ENCODE data around the gene SMARCB1.

The SMARCB1 gene

DNA sequence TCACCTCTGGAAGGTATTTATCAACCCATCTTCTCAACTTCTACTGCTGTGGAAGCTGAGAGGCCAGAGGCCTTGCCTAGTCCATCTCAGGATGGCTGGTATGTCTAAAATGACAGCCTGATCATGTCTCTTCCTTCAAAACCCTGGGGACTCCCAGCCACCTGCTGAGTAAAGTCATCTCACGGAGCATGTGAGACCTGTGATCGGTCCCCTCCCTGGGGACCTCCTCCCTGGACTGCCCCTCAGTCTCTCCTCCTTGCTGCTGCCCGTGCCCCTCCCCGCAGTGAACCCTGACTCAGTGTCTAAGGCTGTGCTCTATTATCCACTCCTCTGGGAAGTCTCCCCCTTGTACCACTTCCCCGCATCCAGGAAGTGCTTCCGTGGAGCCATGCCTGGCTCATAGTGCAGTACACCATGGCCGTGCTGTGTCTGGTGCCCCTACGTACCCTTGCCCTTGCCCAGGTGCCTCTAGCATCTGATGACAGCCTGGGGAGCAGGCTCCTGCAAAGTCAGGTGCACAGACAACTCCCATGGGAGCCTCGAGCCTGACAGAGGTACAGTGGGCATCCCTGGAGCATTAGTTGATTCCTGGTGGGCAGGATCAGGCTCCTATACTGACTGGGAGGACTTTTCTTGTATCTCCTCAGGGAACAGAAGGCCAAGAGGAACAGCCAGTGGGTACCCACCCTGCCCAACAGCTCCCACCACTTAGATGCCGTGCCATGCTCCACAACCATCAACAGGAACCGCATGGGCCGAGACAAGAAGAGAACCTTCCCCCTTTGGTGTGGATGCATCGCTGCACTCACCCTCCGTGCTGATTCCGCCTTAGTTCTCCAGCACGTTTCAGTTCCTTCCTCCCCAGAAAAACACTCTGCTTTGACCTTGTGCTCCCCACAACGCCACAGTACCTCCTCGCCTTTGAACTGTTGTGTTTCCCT, 13.8 kb downstream of the SMARCB1 start:
- TF ChIP-seq, protein P1, sequence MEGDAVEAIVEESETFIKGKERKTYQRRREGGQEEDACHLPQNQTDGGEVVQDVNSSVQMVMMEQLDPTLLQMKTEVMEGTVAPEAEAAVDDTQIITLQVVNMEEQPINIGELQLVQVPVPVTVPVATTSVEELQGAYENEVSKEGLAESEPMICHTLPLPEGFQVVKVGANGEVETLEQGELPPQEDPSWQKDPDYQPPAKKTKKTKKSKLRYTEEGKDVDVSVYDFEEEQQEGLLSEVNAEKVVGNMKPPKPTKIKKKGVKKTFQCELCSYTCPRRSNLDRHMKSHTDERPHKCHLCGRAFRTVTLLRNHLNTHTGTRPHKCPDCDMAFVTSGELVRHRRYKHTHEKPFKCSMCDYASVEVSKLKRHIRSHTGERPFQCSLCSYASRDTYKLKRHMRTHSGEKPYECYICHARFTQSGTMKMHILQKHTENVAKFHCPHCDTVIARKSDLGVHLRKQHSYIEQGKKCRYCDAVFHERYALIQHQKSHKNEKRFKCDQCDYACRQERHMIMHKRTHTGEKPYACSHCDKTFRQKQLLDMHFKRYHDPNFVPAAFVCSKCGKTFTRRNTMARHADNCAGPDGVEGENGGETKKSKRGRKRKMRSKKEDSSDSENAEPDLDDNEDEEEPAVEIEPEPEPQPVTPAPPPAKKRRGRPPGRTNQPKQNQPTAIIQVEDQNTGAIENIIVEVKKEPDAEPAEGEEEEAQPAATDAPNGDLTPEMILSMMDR (conservative IDR thresholded peaks at IDR 0.05) = no peak
- H3K27ac ChIP-seq = no peak overlapping the region

DNA sequence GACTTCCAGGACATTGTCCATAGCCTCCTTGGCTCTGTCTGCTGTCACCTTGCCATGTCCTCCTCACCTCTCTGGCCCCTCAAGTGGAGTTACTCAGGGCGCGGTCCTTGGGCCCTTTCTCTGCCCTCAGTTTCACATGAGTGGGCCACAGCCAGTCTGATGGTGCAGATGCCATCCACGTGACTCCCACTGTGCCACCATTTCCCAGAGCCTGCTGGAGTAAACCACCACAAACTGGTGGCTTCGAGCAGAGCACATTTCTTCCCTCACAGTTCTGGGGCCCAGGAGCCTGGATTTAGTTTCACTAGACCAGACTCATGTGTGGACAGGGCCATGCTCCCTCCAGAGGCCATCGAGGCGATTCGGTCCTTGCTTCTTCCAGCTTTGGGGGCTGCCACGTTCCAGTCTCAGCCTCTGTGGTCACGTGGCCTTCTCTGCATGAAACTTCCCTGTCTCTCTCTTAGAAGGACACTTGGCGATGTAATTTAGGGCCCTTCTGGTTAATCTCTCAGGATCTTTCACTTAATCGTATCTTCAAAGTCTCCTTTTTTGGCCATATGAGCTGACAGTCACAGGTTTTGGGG, 14.6 kb downstream of the SMARCB1 start:
- no peak overlapping the region for H3K27ac ChIP-seq
- TF ChIP-seq, protein P1 (conservative IDR thresholded peaks at IDR 0.05) = no peak

DNA sequence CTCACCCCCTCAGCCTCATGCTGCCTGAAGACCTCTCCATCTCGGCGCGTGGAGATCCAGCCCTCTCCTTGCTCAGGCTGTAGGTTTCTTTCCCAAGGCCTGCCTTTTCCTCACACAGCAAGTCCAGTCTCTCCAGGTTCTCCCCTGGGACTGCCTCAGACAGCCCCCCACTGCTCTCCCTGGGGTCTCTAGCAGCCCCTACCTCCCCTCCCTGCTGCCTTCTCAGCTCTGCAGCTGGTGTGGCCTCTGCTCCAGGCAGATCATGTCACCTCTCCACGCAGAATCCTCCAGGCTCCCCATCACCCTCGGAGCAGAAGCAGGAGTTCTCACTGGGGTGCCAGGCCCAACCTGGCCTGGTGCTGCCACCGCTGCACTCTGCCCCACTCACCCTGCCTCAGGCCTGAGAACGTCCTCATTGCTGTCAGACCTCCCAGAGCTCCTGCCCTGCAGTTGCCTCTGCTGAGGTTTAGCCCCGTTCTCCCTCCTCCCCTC, 15.2 kb downstream of the SMARCB1 start:
- H3K27ac ChIP-seq = no peak overlapping the region
- TF ChIP-seq, protein P1 (conservative IDR thresholded peaks at IDR 0.05) = no peak

DNA sequence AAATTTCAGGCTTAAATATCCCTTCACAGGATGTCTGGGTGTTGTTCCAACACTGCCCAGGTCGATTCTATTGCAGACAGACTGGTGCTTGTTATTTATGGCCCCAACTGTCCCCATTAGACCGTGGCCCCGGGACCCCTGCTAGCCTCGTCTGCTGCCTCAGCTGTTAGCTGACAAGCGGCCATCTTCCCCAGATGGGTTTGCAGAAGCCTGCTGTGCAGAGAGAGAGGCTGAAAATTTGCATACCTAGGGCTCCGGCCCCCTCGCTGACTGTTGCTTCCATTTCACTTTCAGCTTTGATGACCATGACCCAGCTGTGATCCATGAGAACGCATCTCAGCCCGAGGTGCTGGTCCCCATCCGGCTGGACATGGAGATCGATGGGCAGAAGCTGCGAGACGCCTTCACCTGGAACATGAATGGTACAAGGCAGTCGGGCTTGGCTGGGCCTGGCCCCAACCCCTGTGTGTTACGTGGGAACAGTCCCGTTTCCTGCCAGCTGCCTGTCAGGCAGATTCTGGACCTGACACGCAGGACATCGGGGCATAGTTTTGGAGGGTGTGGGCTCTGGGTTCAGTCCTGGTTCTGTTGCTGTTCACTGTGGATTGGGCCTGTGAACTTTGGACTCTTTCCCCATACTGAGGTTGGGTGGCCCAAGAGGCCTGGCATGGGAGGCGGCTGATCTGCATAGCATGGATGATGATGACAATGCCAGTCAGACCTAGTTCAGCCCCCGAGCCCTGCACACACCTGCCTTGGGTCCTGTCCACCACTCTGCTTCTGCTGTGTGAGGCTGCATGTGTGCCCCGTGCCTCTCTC, 16.4 kb downstream of the SMARCB1 start:
- TF ChIP-seq, protein P1 (conservative IDR thresholded peaks at IDR 0.05) = no peak
- no peak overlapping the region for H3K27ac ChIP-seq

DNA sequence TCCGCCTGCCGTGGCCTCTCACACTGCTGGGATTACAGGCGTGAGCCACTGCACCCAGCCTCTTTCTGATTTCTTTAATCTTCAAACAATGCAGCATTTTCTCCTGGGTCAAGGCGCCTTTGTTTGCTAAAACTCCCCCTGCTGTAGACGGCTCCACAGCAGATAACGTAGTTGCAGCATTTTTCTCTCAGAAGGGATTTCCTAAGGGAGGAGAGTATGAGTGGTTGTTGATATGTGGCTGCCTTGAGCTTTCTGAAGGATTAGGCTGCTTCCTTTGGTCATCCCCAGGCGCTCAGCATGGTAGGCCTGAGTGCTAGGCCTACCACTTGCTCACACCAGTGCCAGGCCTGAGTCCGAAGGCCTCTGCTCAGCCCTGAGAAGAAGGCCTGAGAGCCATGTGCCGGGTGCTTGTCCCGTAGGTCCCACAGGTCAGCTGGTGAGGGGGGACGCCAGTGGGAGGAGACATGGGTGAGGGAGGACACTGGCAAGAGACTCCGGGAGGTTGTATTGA, 18.1 kb downstream of the SMARCB1 start:
- TF ChIP-seq, protein P1 (conservative IDR thresholded peaks at IDR 0.05) = no peak
- H3K27ac ChIP-seq = no peak overlapping the region

DNA sequence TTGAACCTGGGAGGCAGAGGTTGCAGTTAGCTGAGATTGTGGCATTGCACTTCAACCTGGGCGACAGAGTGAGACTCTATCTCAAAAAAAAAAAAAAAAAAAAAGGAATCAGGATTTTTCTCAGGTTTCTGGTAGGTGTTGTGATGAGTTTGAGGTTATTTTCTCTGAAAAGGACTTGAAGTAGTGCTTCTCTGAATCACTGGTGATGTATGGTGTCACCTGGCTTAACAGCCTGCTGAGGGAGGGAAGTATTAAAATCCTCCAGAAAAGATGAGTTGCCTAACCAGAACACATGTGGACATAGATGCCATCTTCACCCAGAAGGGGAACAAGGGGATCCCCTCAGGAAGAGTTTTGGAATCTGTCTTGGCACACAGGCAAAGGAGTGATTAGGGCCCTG, 20.1 kb downstream of the SMARCB1 start:
- H3K27ac ChIP-seq = no peak overlapping the region

More for the DNA sequence above, 20.1 kb downstream of the SMARCB1 start:
- TF ChIP-seq, protein P1 (conservative IDR thresholded peaks at IDR 0.05) = no peak

All from VCaP (cell line).